ENCODE data around the gene CLEC7A. TPM values are rescaled to one million over a fixed set of nuclear protein-coding genes. Genes with fewer than 3 reads are reported as not detected.

Gene CLEC7A
- total RNA-seq, 1 donor from 2014 or later: not detected

GRCh38 chr12:10171973-10172728 lies 42.2 kb upstream of the CLEC7A start, which contains the start of gene OLR1:
Gene OLR1 (minus strand): TSS chr12:10172132. CDS start chr12:10172077, 55 bp downstream.
- Mint-ChIP-seq H3K4me1 (no peaks in the 10 kb centered on the region), H3K27me3 (ENCODE audit: low read depth) (no peaks in the 10 kb centered on the region), H3K27ac (ENCODE audit: unreplicated experiment) (no peak within 1 kb of the TSS), H3K4me3 (no peak within 1 kb of the TSS), H3K36me3 (ENCODE audit: low read depth) (no peaks in the 10 kb centered on the region), H3K9me3 (no peaks in the 10 kb centered on the region)
- no peak for DNase-seq (ENCODE audit: low read depth, low spot score)
- TF ChIP-seq CTCF (conservative IDR thresholded peaks at IDR 0.05): no peak

GRCh38 chr12:10170216-10170615 lies 40.2 kb upstream of the CLEC7A start:
- Mint-ChIP-seq H3K4me1 (no peaks in the 10 kb centered on the region), H3K36me3 (ENCODE audit: low read depth) (no peaks in the 10 kb centered on the region)
- no peak for TF ChIP-seq CTCF (conservative IDR thresholded peaks at IDR 0.05)

GRCh38 chr12:10169104-10169503 lies 39.1 kb upstream of the CLEC7A start:
- Mint-ChIP-seq H3K36me3 (ENCODE audit: low read depth) (no peaks in the 10 kb centered on the region), H3K4me3 (no peak overlapping the region), H3K9me3 (no peaks in the 10 kb centered on the region), H3K4me1 (no peaks in the 10 kb centered on the region), H3K27ac (ENCODE audit: unreplicated experiment) (no peak overlapping the region), H3K27me3 (ENCODE audit: low read depth) (no peaks in the 10 kb centered on the region)
- TF ChIP-seq CTCF (conservative IDR thresholded peaks at IDR 0.05): no peak
- DNase-seq (ENCODE audit: low read depth, low spot score): no peak

More at GRCh38 chr12:10170216-10170615, 40.2 kb upstream of the CLEC7A start:
- Mint-ChIP-seq H3K27me3 (ENCODE audit: low read depth) (no peaks in the 10 kb centered on the region), H3K27ac (ENCODE audit: unreplicated experiment) (no peak overlapping the region), H3K4me3 (no peak overlapping the region), H3K9me3 (no peaks in the 10 kb centered on the region)
- DNase-seq (ENCODE audit: low read depth, low spot score): no peak

- TF ChIP-seq CTCF (conservative IDR thresholded peaks at IDR 0.05): no peak
- Mint-ChIP-seq H3K27ac (ENCODE audit: unreplicated experiment) (no peak overlapping the region), H3K36me3 (ENCODE audit: low read depth) (no peaks in the 10 kb centered on the region), H3K4me1 (no peaks in the 10 kb centered on the region), H3K4me3 (no peak overlapping the region), H3K27me3 (ENCODE audit: low read depth) (no peaks in the 10 kb centered on the region), H3K9me3 (no peaks in the 10 kb centered on the region)
- DNase-seq (ENCODE audit: low read depth, low spot score): no peak
Measured at GRCh38 chr12:10167599-10167998, 37.6 kb upstream of the CLEC7A start.

- Mint-ChIP-seq H3K27me3 (ENCODE audit: low read depth) (peaks cover 3% of the 10 kb centered on the region), H3K9me3 (no peaks in the 10 kb centered on the region), H3K4me3 (no peak overlapping the region), H3K36me3 (ENCODE audit: low read depth) (no peaks in the 10 kb centered on the region), H3K4me1 (no peaks in the 10 kb centered on the region), H3K27ac (ENCODE audit: unreplicated experiment) (no peak overlapping the region)
- no peak for DNase-seq (ENCODE audit: low read depth, low spot score)
- TF ChIP-seq CTCF (conservative IDR thresholded peaks at IDR 0.05): no peak
Measured at GRCh38 chr12:10165421-10165820, 35.4 kb upstream of the CLEC7A start.

All from neural crest cell (in vitro differentiated cells).